ENCODE data around the gene CIZ1.

Gene CIZ1

DNA sequence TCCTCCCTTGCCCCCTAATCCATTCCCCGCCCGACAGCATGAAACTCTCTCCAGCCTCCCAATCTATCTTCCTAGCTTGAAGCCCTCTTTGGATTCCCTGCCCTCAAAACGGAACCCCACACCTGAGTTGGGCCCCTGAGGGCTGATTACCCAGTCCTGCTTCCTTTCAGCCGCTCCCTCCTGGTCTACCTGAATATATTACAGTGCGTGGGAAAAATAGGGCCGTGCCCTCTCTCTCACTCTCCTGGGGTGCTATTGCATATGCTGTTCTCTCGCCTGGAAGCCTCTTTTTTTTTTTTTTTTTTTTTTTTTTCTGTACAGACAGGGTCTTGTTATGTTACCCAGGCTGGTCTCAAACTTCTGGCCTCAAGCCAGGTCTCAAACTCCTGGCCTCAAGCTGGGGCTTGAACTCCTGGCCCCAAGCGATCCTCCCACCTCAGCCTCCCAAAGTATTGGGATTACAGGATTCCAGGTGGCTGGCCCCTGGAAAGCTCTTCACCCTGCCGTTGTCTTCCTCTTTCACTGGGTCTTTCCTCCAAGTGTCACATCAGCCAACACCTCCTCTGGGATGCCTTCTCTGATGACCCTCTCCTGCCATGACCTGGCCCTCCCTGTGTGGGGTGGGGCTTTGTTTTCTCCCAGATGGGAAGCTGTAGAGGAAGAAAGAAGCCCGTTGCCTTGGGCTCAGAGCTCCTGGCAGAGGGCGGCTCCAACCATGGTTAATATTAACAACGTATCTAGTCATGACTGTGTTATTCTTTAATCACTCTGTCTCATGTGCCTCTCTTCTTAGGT, 20.0 kb upstream of the CIZ1 start:
- no peaks in the 10 kb centered on the region for H3K36me3 ChIP-seq (ENCODE audit: insufficient read depth, low read length)
- H3K4me3 ChIP-seq (ENCODE audit: low read length) = no peak overlapping the region
- H3K27me3 ChIP-seq (ENCODE audit: control insufficient read depth, insufficient read depth, low read length) = peaks cover 49% of the 10 kb centered on the region
- H3K4me2 ChIP-seq (ENCODE audit: low read length) = no peak overlapping the region
- no peak overlapping the region for H3K9ac ChIP-seq (ENCODE audit: low read depth, low read length)
- H3K9me3 ChIP-seq (replicated peaks; ENCODE audit: low read length) = no peaks in the 10 kb centered on the region
- H3K4me1 ChIP-seq (ENCODE audit: control insufficient read depth, insufficient read depth, low read length) = peaks cover 16% of the 10 kb centered on the region

GRCh38 chr9:128208946-128209669, 17.7 kb upstream of the CIZ1 start:
- Histone ChIP-seq H3K9me3 (replicated peaks; ENCODE audit: low read length) (no peaks in the 10 kb centered on the region), H3K4me1 (ENCODE audit: control insufficient read depth, insufficient read depth, low read length) (peaks cover 2% of the 10 kb centered on the region), H3K4me3 (ENCODE audit: low read length) (no peak overlapping the region), H3K4me2 (ENCODE audit: low read length) (no peak overlapping the region), H3K27me3 (ENCODE audit: control insufficient read depth, insufficient read depth, low read length) (peaks cover 69% of the 10 kb centered on the region), H3K36me3 (ENCODE audit: insufficient read depth, low read length) (no peaks in the 10 kb centered on the region), H3K9ac (ENCODE audit: low read depth, low read length) (no peak overlapping the region)

- Histone ChIP-seq H3K4me2 (ENCODE audit: low read length) (no peak overlapping the region), H3K9me3 (replicated peaks; ENCODE audit: low read length) (no peaks in the 10 kb centered on the region), H3K9ac (ENCODE audit: low read depth, low read length) (no peak overlapping the region), H3K4me1 (ENCODE audit: control insufficient read depth, insufficient read depth, low read length) (peaks cover 7% of the 10 kb centered on the region), H3K36me3 (ENCODE audit: insufficient read depth, low read length) (no peaks in the 10 kb centered on the region), H3K4me3 (ENCODE audit: low read length) (no peak overlapping the region), H3K27me3 (ENCODE audit: control insufficient read depth, insufficient read depth, low read length) (peaks cover 66% of the 10 kb centered on the region)
Measured at GRCh38 chr9:128208386-128208785, 17.0 kb upstream of the CIZ1 start.

DNA sequence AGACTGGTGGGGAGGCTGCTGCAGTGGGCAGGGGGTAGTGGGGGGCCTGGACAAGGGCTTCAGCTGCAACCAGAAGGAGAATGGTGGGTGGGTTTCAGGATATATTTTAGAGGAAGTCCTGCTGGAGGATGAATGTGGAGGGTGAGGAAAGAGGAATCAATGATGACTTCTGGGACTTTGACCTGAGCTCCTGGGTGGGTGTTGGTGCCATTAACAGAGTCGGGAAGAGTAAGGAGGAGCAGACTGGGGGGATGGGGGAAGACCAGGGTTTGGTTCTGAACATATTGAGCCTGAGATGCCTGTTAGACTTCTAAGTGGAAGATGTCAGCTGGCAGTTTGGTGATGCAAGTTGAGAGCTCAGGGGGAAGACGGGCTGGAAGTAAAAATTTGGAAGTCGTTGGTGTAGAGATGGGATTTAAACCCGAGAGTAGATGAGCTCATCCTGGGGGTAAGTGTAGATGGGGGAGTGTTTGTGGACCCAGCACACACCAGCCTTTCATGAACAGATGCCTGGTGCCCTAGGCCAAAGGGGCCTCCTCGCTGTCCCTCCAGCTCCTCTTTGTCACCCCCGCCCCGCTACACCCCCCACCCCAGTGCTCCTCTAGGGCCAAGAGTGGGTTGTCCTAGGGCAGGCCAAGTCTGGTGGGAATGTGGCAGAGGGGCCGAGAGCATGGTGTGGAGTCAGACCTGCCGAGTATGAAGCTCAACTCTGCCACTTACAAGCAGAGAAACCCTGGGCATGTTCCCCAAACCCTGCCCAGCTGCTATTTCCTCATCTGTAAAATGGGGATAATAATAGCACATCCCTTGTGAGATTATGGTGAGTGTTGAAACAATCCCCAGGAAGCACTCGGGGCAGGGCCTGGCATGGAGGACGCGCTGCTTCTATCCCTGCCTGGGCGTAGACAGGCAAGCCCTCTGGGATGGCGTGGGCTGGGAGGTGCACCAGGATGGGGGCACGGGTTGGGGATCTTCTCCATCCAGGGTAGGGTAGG, 15.8 kb upstream of the CIZ1 start:
- H3K4me1 ChIP-seq (ENCODE audit: control insufficient read depth, insufficient read depth, low read length) = peaks cover 7% of the 10 kb centered on the region
- no peaks in the 10 kb centered on the region for H3K9me3 ChIP-seq (replicated peaks; ENCODE audit: low read length)
- H3K9ac ChIP-seq (ENCODE audit: low read depth, low read length) = no peak overlapping the region
- no peaks in the 10 kb centered on the region for H3K36me3 ChIP-seq (ENCODE audit: insufficient read depth, low read length)
- peaks cover 60% of the 10 kb centered on the region for H3K27me3 ChIP-seq (ENCODE audit: control insufficient read depth, insufficient read depth, low read length)
- H3K4me3 ChIP-seq (ENCODE audit: low read length) = no peak overlapping the region
- H3K4me2 ChIP-seq (ENCODE audit: low read length) = no peak overlapping the region

DNA sequence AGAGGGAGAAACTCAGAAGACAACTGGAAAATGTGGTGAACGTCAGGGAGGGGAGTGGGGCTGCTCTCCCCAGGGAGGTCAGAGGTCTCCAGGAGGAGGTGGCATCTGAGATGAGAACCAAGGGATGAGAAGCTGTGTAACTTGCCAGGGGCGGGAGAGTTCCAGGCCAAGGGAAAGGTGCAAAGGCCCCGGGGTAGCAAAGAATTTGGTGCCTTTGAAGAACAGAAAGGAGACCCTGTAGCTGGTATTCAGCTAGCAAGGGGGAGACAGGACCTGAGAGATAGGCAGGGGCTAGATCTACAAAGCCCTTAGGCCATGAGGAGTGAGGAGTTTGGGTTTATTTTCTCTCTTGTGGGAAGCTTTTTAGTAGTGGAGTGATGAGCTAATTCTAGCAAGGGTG, 15.1 kb upstream of the CIZ1 start:
- no peak overlapping the region for H3K4me2 ChIP-seq (ENCODE audit: low read length)
- no peaks in the 10 kb centered on the region for H3K9me3 ChIP-seq (replicated peaks; ENCODE audit: low read length)
- H3K27me3 ChIP-seq (ENCODE audit: control insufficient read depth, insufficient read depth, low read length) = peaks cover 54% of the 10 kb centered on the region
- no peak overlapping the region for H3K9ac ChIP-seq (ENCODE audit: low read depth, low read length)
- H3K36me3 ChIP-seq (ENCODE audit: insufficient read depth, low read length) = no peaks in the 10 kb centered on the region
- H3K4me3 ChIP-seq (ENCODE audit: low read length) = no peak overlapping the region
- H3K4me1 ChIP-seq (ENCODE audit: control insufficient read depth, insufficient read depth, low read length) = peaks cover 7% of the 10 kb centered on the region

GRCh38 chr9:128205296-128205944, 14.0 kb upstream of the CIZ1 start:
- Histone ChIP-seq H3K4me2 (ENCODE audit: low read length) (no peak overlapping the region), H3K36me3 (ENCODE audit: insufficient read depth, low read length) (no peaks in the 10 kb centered on the region), H3K9ac (ENCODE audit: low read depth, low read length) (no peak overlapping the region), H3K9me3 (replicated peaks; ENCODE audit: low read length) (no peaks in the 10 kb centered on the region), H3K27me3 (ENCODE audit: control insufficient read depth, insufficient read depth, low read length) (peaks cover 43% of the 10 kb centered on the region), H3K4me1 (ENCODE audit: control insufficient read depth, insufficient read depth, low read length) (peaks cover 7% of the 10 kb centered on the region), H3K4me3 (ENCODE audit: low read length) (no peak overlapping the region)

DNA sequence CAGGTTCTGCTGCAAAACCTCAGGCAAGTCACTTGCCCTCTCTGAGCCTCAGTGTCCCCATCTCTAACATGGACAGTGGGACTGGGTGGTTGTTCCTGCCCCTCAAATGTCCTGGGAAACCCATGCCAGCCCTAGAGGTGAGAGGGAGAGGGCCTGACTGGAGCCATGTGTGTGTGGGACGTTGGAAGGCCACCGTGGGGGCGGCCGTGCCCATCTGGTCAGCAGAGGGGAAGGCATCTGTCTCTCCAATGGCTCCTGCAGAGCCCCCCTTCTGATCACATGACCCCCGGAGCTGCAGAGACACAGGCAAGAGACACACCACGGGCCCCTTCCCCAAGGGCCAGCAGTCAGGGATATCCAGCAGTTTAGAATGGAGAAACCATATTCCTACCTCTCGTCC, 13.5 kb upstream of the CIZ1 start:
- Histone ChIP-seq H3K4me1 (ENCODE audit: control insufficient read depth, insufficient read depth, low read length) (peaks cover 7% of the 10 kb centered on the region), H3K9me3 (replicated peaks; ENCODE audit: low read length) (no peaks in the 10 kb centered on the region), H3K9ac (ENCODE audit: low read depth, low read length) (no peak overlapping the region), H3K36me3 (ENCODE audit: insufficient read depth, low read length) (no peaks in the 10 kb centered on the region), H3K4me3 (ENCODE audit: low read length) (no peak overlapping the region), H3K4me2 (ENCODE audit: low read length) (no peak overlapping the region), H3K27me3 (ENCODE audit: control insufficient read depth, insufficient read depth, low read length) (peaks cover 43% of the 10 kb centered on the region)

DNA sequence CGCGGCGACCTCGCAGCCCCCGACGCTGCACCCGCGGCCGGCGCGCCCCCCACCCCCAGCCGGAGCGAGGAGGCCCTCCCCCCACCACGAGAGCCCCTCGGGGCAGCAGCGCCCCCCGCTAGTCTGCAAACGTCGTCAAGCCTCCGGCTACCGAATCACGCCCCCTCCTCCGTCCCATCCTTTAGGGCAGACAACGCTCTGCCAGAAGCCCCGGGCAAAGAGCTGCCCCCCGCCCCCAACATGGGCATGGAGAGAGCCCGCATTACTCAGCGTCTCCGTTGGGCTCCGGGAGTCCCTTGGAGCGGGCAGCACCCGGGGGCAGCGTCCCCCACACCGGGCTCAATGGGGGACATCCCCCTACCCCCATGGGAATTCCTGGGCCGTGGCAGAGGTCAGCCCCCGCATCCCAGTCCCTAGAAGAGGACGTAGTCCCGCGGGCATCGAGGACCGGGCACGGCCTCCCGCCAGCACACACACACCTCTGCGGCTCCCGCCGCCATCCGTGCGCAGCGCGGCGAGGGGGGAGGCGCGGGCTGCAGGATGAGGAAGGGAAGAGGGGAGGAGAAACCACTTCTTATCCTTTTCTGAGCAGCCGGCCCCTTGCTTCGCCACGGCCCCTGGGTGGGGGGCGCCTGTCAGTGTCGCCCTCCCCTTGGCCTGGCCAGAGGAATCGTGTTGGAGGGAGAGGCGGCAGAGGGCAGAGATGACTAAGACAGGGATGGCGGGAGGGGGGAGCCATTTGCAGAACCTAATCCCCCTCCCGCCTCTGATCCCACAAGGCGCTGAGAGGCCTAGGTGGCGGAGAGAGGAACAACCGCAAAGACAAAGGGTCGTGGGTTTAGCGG, 12.6 kb upstream of the CIZ1 start:
- Histone ChIP-seq H3K9ac (ENCODE audit: low read depth, low read length) (no peak overlapping the region), H3K4me2 (ENCODE audit: low read length) (peak overlapping the region; percentile 99), H3K36me3 (ENCODE audit: insufficient read depth, low read length) (no peaks in the 10 kb centered on the region), H3K4me1 (ENCODE audit: control insufficient read depth, insufficient read depth, low read length) (peaks cover 7% of the 10 kb centered on the region), H3K9me3 (replicated peaks; ENCODE audit: low read length) (no peaks in the 10 kb centered on the region), H3K27me3 (ENCODE audit: control insufficient read depth, insufficient read depth, low read length) (peaks cover 35% of the 10 kb centered on the region), H3K4me3 (ENCODE audit: low read length) (peak overlapping the region; percentile 73)

- Histone ChIP-seq H3K4me2 (ENCODE audit: low read length) (peak within 1 kb of the TSS; percentile 99), H3K36me3 (ENCODE audit: insufficient read depth, low read length) (no peaks in the 10 kb centered on the region), H3K9ac (ENCODE audit: low read depth, low read length) (no peak within 1 kb of the TSS), H3K4me3 (ENCODE audit: low read length) (peak within 1 kb of the TSS; percentile 73), H3K27me3 (ENCODE audit: control insufficient read depth, insufficient read depth, low read length) (peaks cover 33% of the 10 kb centered on the region), H3K4me1 (ENCODE audit: control insufficient read depth, insufficient read depth, low read length) (peaks cover 7% of the 10 kb centered on the region), H3K9me3 (replicated peaks; ENCODE audit: low read length) (no peaks in the 10 kb centered on the region)
Measured at GRCh38 chr9:128203024-128203706, 11.8 kb upstream of the CIZ1 start, which contains the start of gene DNM1. Gene DNM1, plus strand, starts transcription at chr9:128203379. Its CDS starts 92 bp downstream, at chr9:128203471.

GRCh38 chr9:128202648-128203023, 11.3 kb upstream of the CIZ1 start:
- Histone ChIP-seq H3K4me2 (ENCODE audit: low read length) (peak overlapping the region; percentile 99), H3K9ac (ENCODE audit: low read depth, low read length) (no peak overlapping the region), H3K36me3 (ENCODE audit: insufficient read depth, low read length) (no peaks in the 10 kb centered on the region), H3K27me3 (ENCODE audit: control insufficient read depth, insufficient read depth, low read length) (peaks cover 33% of the 10 kb centered on the region), H3K9me3 (replicated peaks; ENCODE audit: low read length) (no peaks in the 10 kb centered on the region), H3K4me3 (ENCODE audit: low read length) (no peak overlapping the region), H3K4me1 (ENCODE audit: control insufficient read depth, insufficient read depth, low read length) (peaks cover 7% of the 10 kb centered on the region)

Data from skeletal muscle satellite cell (primary cell).